BJ (cell line): ENCODE data around the gene FAM9C. TPM values are rescaled to one million over a fixed set of nuclear protein-coding genes. Genes with fewer than 3 reads are reported as not detected.
"Not testable (repeated sequence)": the region's sequence is repeated elsewhere in the genome, so short reads cannot be mapped to it uniquely, and the experiment has no call there.

Experiments
- CTCF ChIA-PET: fragments of 350-600 bp; formaldehyde crosslinking; extraction: SDS; loops from one replicate; lab custom pipeline; 2021; ENCODE audit warnings: antibody characterized with exemption, inconsistent platforms; lab: Yijun Ruan, JAX
- POLR2A ChIA-PET: fragments of 300-600 bp; sonication (Branson Sonifier 250); formaldehyde crosslinking; extraction: SDS; loops from one replicate; lab custom pipeline; 2021; ENCODE audit warnings: antibody characterized with exemption; lab: Charles Lee
- DNase-seq: peaks from one replicate; pipeline ENCODE4 v3.0.0-alpha.2; 2011; ENCODE audit warnings: low read depth
- H3K27me3 ChIP-seq: 2 replicates; pipeline ENCODE4 v1.6.0; 2011; ENCODE audit warnings: low read length; ENCODE audit not compliant: control insufficient read depth, insufficient read depth
- H3K36me3 ChIP-seq: 2 replicates; pipeline ENCODE4 v1.5.1; 2011; ENCODE audit warnings: low read length; ENCODE audit not compliant: control insufficient read depth, insufficient read depth
- H3K4me3 ChIP-seq: 2 replicates; pipeline ENCODE4 v1.5.1; 2011; ENCODE audit warnings: low read depth, mild to moderate bottlenecking, control low read depth, low read length
- polyA plus RNA-seq: library from polyadenylated mRNA; depleted of rRNA; stranded (reverse); fragments of >200 nt; gene quantifications from 2 replicates; pipeline ENCODE4 v1.2.3, GENCODE V29; 2011
- TF ChIP-seq, protein P1 (sequence below): IDR thresholded peaks from 2 replicates; pipeline ENCODE4 v1.5.1; 2011; ENCODE audit warnings: low read depth, mild to moderate bottlenecking, control low read depth, inconsistent platforms, low read length, moderate library complexity; ENCODE audit not compliant: insufficient read depth

The FAM9C gene
- polyA plus RNA-seq, 1 experiment: not detected

DNA sequence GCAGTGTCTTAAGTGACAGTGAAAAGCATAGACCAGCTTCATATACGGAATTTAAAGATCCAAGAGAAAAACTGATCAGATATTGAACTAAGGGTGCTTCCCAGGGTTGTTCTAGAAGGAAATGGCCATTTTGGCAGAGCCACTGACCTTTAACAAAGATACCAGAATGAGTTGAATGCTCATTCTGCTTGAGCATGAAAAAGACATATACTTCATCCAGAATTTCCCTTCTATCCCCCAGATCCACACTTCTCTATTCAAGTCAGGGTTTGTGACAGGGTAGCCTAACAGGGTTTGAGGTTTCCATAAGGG, 45.6 kb upstream of the FAM9C start:
- DNase-seq: no peak
- no peaks in the 10 kb centered on the region for H3K36me3 ChIP-seq
- H3K27me3 ChIP-seq: no peaks in the 10 kb centered on the region
- TF ChIP-seq, protein P1, sequence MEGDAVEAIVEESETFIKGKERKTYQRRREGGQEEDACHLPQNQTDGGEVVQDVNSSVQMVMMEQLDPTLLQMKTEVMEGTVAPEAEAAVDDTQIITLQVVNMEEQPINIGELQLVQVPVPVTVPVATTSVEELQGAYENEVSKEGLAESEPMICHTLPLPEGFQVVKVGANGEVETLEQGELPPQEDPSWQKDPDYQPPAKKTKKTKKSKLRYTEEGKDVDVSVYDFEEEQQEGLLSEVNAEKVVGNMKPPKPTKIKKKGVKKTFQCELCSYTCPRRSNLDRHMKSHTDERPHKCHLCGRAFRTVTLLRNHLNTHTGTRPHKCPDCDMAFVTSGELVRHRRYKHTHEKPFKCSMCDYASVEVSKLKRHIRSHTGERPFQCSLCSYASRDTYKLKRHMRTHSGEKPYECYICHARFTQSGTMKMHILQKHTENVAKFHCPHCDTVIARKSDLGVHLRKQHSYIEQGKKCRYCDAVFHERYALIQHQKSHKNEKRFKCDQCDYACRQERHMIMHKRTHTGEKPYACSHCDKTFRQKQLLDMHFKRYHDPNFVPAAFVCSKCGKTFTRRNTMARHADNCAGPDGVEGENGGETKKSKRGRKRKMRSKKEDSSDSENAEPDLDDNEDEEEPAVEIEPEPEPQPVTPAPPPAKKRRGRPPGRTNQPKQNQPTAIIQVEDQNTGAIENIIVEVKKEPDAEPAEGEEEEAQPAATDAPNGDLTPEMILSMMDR: no peak
- ChIA-PET POLR2A (interaction anchor here (0.6 to 0.7 kb wide), 2 partner anchors 69 to 113 kb away, joined by 3 to 5 read pairs; no protein-coding TSS in a partner anchor), CTCF (no interaction called here)
- no peak overlapping the region for H3K4me3 ChIP-seq

DNA sequence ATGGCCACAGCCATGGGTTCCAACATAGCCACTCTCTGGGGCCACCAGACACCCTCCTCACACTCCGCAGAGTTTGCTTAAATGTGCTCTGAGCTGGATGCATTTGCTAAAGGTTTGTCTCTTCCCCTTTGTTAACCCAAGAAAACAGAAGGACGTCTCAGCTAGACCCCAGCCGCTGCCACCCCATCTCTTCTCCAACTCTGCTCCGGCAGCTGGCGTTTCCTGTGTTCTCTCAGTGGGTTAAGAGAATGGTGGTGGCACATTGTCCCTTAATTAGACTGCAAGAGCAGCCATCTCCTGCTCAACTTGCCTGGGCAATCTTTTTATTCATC, 43.7 kb upstream of the FAM9C start:
- TF ChIP-seq, protein P1: no peak
- CTCF ChIA-PET: no interaction called here

DNA sequence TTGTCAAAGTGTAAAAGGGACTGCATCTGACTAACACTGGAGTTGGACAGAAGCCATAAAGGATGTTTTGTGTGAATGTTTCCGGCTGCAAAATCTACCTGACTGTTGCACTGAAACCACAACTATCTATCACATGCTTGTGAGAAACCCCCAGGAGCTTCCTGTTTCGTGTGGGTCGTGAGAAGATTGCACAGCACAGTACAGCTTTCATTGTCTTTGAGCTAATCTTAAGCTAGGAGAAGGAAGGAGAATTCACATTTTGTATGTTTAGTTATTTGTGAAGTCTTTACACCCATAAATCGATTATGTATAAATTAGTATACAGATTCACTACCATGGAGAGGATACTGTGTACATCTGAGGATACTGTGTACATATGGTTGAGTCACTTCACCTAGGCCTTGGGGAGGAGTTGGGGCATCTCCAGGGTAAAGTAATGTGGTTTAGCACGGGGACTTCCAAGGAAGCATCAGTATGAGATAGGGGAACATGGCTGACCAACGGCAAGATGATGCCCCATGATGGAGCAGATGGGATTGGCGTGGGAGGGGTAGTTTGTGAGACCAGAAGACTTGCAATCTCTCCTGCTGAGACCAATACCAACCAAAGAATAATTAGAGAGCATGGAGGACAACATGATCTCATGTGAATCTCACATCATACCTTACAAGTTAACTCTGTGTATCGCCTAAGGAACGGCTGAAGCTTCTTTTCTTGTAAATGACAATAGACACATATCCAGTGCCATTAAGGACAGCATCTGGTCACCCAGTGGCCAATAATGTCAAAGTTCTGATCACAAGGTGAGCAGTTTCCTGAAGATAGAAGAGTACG, 43.1 kb upstream of the FAM9C start:
- CTCF ChIA-PET: no interaction called here
- DNase-seq: no peak
- TF ChIP-seq, protein P1: no peak

More for the DNA sequence above, 43.7 kb upstream of the FAM9C start:
- POLR2A ChIA-PET: no interaction called here
- DNase-seq: no peak
- Histone ChIP-seq H3K4me3 (no peak overlapping the region), H3K27me3 (no peaks in the 10 kb centered on the region), H3K36me3 (no peaks in the 10 kb centered on the region)

DNA sequence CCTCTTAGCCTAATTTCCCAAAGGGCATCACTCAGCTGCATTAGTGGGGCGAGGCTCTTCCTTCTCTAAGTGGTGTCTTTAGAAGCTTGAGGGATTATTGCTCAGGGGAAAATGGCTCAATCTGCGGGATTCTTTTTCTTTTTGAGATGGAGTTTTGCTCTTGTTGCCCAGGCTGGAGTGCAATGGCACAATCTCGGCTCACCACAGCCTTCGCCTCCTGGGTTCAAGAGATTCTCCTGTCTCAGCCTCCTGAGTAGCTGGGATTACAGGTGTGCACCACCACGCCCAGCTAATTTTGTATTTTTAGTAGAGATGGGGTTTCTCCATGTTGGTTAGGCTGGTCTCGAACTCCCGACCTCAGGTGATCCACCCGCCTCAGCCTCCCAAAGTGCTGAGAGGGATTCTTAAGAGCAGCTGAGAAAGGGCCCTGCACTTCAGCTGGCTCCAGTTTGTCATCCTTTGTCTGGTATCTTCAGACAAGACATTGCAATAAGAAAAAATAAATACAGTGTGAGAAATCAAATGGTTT, 42.4 kb upstream of the FAM9C start:
- CTCF ChIA-PET, DNase-seq, H3K27me3 ChIP-seq, H3K4me3 ChIP-seq, H3K36me3 ChIP-seq, POLR2A ChIA-PET: not testable (repeated sequence)

More for the DNA sequence above, 43.1 kb upstream of the FAM9C start:
- no peaks in the 10 kb centered on the region for H3K27me3 ChIP-seq
- POLR2A ChIA-PET: no interaction called here
- no peaks in the 10 kb centered on the region for H3K36me3 ChIP-seq
- H3K4me3 ChIP-seq: no peak overlapping the region

DNA sequence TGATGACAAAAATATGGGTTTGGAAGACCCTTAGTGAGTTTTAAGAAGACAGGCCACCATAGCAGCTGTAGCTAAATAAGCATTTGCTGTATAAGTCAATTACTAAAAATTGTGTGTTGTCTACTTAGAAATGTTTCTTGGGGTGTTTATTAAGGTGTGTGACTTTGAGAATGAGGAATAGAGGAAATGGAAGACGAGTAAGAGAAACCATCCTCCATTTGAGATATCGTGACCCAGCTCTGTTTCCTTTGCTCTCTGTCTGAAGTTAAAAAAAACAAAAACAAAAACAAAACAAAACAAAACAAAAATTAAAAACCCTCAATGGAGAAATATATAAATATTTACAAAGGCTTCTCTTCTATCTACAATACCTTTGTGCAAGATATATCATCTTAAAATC, 41.7 kb upstream of the FAM9C start:
- TF ChIP-seq, protein P1: no peak
- no peaks in the 10 kb centered on the region for H3K36me3 ChIP-seq
- ChIA-PET CTCF (no interaction called here), POLR2A (no interaction called here)
- no peaks in the 10 kb centered on the region for H3K27me3 ChIP-seq
- H3K4me3 ChIP-seq: no peak overlapping the region
- no peak for DNase-seq

DNA sequence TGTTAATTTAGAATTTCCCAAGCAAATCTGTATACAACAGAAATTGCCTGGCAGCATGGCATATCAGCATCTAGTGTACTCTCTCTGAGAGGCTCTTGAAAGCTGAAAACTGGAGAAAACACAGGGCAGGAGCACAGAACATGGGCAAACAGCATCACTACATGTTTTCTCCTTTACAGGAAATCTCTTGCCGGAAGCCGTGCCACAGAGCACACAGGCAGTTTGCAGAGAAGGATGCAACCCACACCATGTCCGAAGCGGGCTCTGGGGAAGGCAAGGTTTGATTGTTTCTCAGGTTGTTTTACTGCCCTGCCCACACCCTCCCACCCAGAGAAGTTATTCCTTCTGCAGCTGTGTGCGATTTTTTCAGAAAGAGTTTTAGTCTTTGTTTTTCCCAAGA, 41.1 kb upstream of the FAM9C start:
- TF ChIP-seq, protein P1: no peak
- no peak overlapping the region for H3K4me3 ChIP-seq
- CTCF ChIA-PET: no interaction called here
- H3K36me3 ChIP-seq: no peaks in the 10 kb centered on the region
- POLR2A ChIA-PET: no interaction called here
- H3K27me3 ChIP-seq: no peaks in the 10 kb centered on the region
- DNase-seq: no peak
